ENCODE data around the gene ZNF592.

- TF ChIP-seq POLR2AphosphoS5 (IDR thresholded peaks at IDR 0.05) (no peak), POLR2A (IDR thresholded peaks at IDR 0.05) (no peak)
- TF ChIP-seq, protein P1, sequence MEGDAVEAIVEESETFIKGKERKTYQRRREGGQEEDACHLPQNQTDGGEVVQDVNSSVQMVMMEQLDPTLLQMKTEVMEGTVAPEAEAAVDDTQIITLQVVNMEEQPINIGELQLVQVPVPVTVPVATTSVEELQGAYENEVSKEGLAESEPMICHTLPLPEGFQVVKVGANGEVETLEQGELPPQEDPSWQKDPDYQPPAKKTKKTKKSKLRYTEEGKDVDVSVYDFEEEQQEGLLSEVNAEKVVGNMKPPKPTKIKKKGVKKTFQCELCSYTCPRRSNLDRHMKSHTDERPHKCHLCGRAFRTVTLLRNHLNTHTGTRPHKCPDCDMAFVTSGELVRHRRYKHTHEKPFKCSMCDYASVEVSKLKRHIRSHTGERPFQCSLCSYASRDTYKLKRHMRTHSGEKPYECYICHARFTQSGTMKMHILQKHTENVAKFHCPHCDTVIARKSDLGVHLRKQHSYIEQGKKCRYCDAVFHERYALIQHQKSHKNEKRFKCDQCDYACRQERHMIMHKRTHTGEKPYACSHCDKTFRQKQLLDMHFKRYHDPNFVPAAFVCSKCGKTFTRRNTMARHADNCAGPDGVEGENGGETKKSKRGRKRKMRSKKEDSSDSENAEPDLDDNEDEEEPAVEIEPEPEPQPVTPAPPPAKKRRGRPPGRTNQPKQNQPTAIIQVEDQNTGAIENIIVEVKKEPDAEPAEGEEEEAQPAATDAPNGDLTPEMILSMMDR (IDR thresholded peaks at IDR 0.05), result no peak
Observed at GRCh38 chr15:84827246-84827645, 78.9 kb downstream of the ZNF592 start.
